GM12891 (cell line): ENCODE measurements around the gene PAPOLG.

ENCODE experiments used
- DNase-seq: peaks from one replicate; pipeline ENCODE4 v3.0.0; 2011; ENCODE audit warnings: low spot score; ENCODE audit not compliant: insufficient read length
- FAIRE-seq: peaks from 2 replicates; lab custom pipeline; 2011; peaks lifted over from hg19 to GRCh38; lab: Jason Lieb, UNC
- PAX5 ChIP-seq: IDR thresholded peaks from 2 replicates; pipeline ENCODE4 v1.6.1; 2011; ENCODE audit warnings: low read length, moderate library complexity, mild to moderate bottlenecking; ENCODE audit not compliant: insufficient read depth, severe bottlenecking
- POLR2A ChIP-seq: IDR thresholded peaks from 2 replicates; pipeline ENCODE4 v1.6.1; 2011; ENCODE audit warnings: low read depth, low read length, control low read depth
- POLR2AphosphoS5 ChIP-seq: IDR thresholded peaks from 2 replicates; pipeline ENCODE4 v1.6.1; 2011; ENCODE audit warnings: low read depth, low read length, control low read depth
- POU2F2 ChIP-seq: IDR thresholded peaks from 2 replicates; pipeline ENCODE4 v1.6.1; 2011; ENCODE audit warnings: low read depth, mild to moderate bottlenecking, control low read depth, low read length, moderate library complexity
- SPI1 ChIP-seq: IDR thresholded peaks from 2 replicates; pipeline ENCODE4 v1.6.1; 2011; ENCODE audit warnings: low read depth, low read length, control low read depth
- TAF1 ChIP-seq: IDR thresholded peaks from 2 replicates; pipeline ENCODE4 v1.6.1; 2011; ENCODE audit warnings: low read depth, low read length, control low read depth

Gene PAPOLG

GRCh38 chr2:60728855-60729254 is 27.2 kb upstream of the PAPOLG start:
- FAIRE-seq = no peak
- no peak for TF ChIP-seq TAF1
- no peak for DNase-seq

GRCh38 chr2:60735496-60736250 is 20.4 kb upstream of the PAPOLG start:
- no peak for FAIRE-seq
- no peak for TF ChIP-seq POLR2A
- TF ChIP-seq POU2F2 = no peak
- TF ChIP-seq SPI1 = no peak
- TF ChIP-seq TAF1 = no peak
- no peak for TF ChIP-seq POLR2AphosphoS5
- no peak for TF ChIP-seq PAX5
- no peak for DNase-seq

- FAIRE-seq (no peak), DNase-seq (no peak)
- TF ChIP-seq PAX5 (no peak), SPI1 (no peak), POLR2AphosphoS5 (no peak), POU2F2 (no peak), TAF1 (no peak), POLR2A (no peak)
These were observed 17.4 kb upstream of the PAPOLG start for GRCh38 chr2:60738679-60739078.

DNA sequence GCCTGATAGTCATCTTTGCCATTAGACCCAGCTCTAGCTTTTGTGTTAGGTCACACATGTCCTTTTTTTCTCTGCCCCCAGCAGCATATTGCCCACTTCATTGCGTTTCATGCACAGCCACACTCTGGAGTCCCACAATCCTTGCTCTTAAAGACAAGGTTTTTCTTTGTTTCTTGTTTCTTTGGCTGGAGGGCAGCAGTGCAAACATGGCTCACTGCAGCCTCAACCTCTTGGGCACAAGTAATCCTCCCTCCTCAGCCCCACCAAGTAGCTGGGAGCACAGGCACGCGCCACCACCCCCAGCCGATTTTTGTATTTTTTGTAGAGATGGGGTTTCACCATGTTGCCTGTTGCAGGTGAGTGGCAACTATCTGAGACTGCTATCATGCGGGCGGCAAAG is 16.9 kb upstream of the PAPOLG start:
- no peak for TF ChIP-seq TAF1
- TF ChIP-seq PAX5 = no peak
- TF ChIP-seq POU2F2 = no peak
- TF ChIP-seq SPI1 = no peak
- no peak for TF ChIP-seq POLR2A
- no peak for TF ChIP-seq POLR2AphosphoS5
- DNase-seq = no peak
- no peak for FAIRE-seq

GRCh38 chr2:60741576-60741975 is 14.5 kb upstream of the PAPOLG start:
- TF ChIP-seq PAX5 (no peak), POU2F2 (no peak), SPI1 (no peak), POLR2A (no peak), TAF1 (no peak), POLR2AphosphoS5 (no peak)
- FAIRE-seq (no peak), DNase-seq (no peak)

GRCh38 chr2:60742419-60742818 is 13.6 kb upstream of the PAPOLG start:
- DNase-seq (no peak), FAIRE-seq (no peak)
- TF ChIP-seq POU2F2 = no peak
- TF ChIP-seq POLR2A = no peak
- no peak for TF ChIP-seq PAX5
- TF ChIP-seq SPI1 = no peak
- TF ChIP-seq TAF1 = no peak
- no peak for TF ChIP-seq POLR2AphosphoS5

DNA sequence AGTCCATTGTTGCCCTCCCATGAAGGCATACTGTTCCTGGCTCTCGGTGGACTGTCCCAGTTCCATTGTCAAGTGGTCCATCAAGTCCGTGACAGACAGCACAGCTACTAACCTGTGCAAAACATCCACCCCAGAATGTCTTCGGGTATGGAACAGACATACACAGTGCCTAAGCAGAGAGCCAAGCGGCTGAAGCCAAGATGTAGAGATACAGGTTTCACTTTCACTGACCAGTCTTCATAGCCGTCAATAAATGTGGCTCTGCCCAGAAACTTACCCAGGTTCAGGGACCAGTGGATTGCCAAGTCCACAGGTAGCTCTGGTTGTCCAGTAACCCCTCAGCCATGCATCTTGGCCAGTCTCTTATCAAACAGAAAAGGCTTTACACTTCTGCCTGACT is 10.7 kb upstream of the PAPOLG start:
- no peak for FAIRE-seq
- TF ChIP-seq POLR2A (no peak), POU2F2 (no peak), PAX5 (no peak), POLR2AphosphoS5 (no peak), TAF1 (no peak), SPI1 (no peak)

GRCh38 chr2:60745761-60746160 is 10.3 kb upstream of the PAPOLG start:
- TF ChIP-seq SPI1 = no peak
- no peak for TF ChIP-seq POLR2AphosphoS5
- DNase-seq (no peak), FAIRE-seq (peak; percentile 83)

More for the DNA sequence above, 10.7 kb upstream of the PAPOLG start:
- no peak for DNase-seq

GRCh38 chr2:60746318-60746717 is 9.8 kb upstream of the PAPOLG start:
- FAIRE-seq = no peak
- no peak for TF ChIP-seq PAX5
- TF ChIP-seq POLR2AphosphoS5 = no peak
- no peak for TF ChIP-seq SPI1
- no peak for TF ChIP-seq POLR2A
- no peak for TF ChIP-seq POU2F2
- no peak for DNase-seq

GRCh38 chr2:60759654-60760053 is 3.6 kb downstream of the PAPOLG start:
- no peak for FAIRE-seq
- TF ChIP-seq POLR2AphosphoS5 (no peak), POLR2A (no peak), PAX5 (no peak), TAF1 (no peak), POU2F2 (no peak), SPI1 (no peak)
- no peak for DNase-seq
